ENCODE data around the gene ORC1.

The ORC1 gene

GRCh38 chr1:52355847-52356505 lies 48.2 kb downstream of the ORC1 start:
- Histone ChIP-seq H3K4me1 (no peaks in the 10 kb centered on the region), H3K36me3 (peaks cover 82 to 98% (median 96%) of the 10 kb centered on the region in 3 donors), H3K4me3 (no peak overlapping the region), H3K9me3 (no peaks in the 10 kb centered on the region), H3K27ac (no peak overlapping the region), H3K27me3 (no peaks in the 10 kb centered on the region)
- intact Hi-C loops (cut with DNase I; ENCODE audit: low total_unique reads): no loop called here
- DNase-seq: no peak
- TF ChIP-seq, protein P1, sequence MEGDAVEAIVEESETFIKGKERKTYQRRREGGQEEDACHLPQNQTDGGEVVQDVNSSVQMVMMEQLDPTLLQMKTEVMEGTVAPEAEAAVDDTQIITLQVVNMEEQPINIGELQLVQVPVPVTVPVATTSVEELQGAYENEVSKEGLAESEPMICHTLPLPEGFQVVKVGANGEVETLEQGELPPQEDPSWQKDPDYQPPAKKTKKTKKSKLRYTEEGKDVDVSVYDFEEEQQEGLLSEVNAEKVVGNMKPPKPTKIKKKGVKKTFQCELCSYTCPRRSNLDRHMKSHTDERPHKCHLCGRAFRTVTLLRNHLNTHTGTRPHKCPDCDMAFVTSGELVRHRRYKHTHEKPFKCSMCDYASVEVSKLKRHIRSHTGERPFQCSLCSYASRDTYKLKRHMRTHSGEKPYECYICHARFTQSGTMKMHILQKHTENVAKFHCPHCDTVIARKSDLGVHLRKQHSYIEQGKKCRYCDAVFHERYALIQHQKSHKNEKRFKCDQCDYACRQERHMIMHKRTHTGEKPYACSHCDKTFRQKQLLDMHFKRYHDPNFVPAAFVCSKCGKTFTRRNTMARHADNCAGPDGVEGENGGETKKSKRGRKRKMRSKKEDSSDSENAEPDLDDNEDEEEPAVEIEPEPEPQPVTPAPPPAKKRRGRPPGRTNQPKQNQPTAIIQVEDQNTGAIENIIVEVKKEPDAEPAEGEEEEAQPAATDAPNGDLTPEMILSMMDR (IDR thresholded peaks at IDR 0.05): no peak

- no peaks in the 10 kb centered on the region for H3K9me3 ChIP-seq
- no peak for DNase-seq
- no peak overlapping the region for H3K27ac ChIP-seq
- intact Hi-C loops (cut with DNase I; ENCODE audit: low total_unique reads): no loop called here
- peaks cover 77 to 98% (median 96%) of the 10 kb centered on the region in 3 donors for H3K36me3 ChIP-seq
- no peaks in the 10 kb centered on the region for H3K4me1 ChIP-seq
- TF ChIP-seq, protein P1 (IDR thresholded peaks at IDR 0.05): no peak
- no peaks in the 10 kb centered on the region for H3K27me3 ChIP-seq
- H3K4me3 ChIP-seq: no peak overlapping the region
Observed at GRCh38 chr1:52355436-52355835, 48.8 kb downstream of the ORC1 start.

GRCh38 chr1:52352690-52353089 lies 51.5 kb downstream of the ORC1 start:
- Histone ChIP-seq H3K27me3 (no peaks in the 10 kb centered on the region), H3K4me1 (no peaks in the 10 kb centered on the region), H3K9me3 (no peaks in the 10 kb centered on the region), H3K4me3 (no peak overlapping the region), H3K27ac (no peak overlapping the region), H3K36me3 (peaks cover 49 to 81% (median 72%) of the 10 kb centered on the region in 3 donors)
- intact Hi-C loops (cut with DNase I; ENCODE audit: low total_unique reads): no loop called here
- TF ChIP-seq, protein P1 (IDR thresholded peaks at IDR 0.05): no peak
- DNase-seq: no peak

- Histone ChIP-seq H3K9me3 (no peaks in the 10 kb centered on the region), H3K36me3 (peaks cover 24 to 63% (median 50%) of the 10 kb centered on the region in 3 donors), H3K4me3 (no peak overlapping the region), H3K27ac (no peak overlapping the region), H3K27me3 (no peaks in the 10 kb centered on the region), H3K4me1 (no peaks in the 10 kb centered on the region)
- no peak for DNase-seq
- TF ChIP-seq, protein P1 (IDR thresholded peaks at IDR 0.05): no peak
- intact Hi-C loops (cut with DNase I; ENCODE audit: low total_unique reads): no loop called here
Observed at GRCh38 chr1:52348704-52349300, 55.4 kb downstream of the ORC1 start.

- TF ChIP-seq, protein P1 (IDR thresholded peaks at IDR 0.05): no peak
- H3K36me3 ChIP-seq: peaks cover 13 to 45% (median 31%) of the 10 kb centered on the region in 3 donors
- H3K27ac ChIP-seq: no peak overlapping the region
- no peak for DNase-seq
- no peak overlapping the region for H3K4me3 ChIP-seq
- H3K27me3 ChIP-seq: no peaks in the 10 kb centered on the region
- no peaks in the 10 kb centered on the region for H3K9me3 ChIP-seq
- no peaks in the 10 kb centered on the region for H3K4me1 ChIP-seq
- intact Hi-C loops (cut with DNase I; ENCODE audit: low total_unique reads): no loop called here
Observed at GRCh38 chr1:52346653-52347052, 57.6 kb downstream of the ORC1 start.

All from tibial artery (tissue), 4 donors.